DND-41 (cell line): ENCODE results near the gene SMG5.

Source experiments
- ATAC-seq: fragments of 200-7000 bp; cut with Tn5 transposase; 3 replicates; pipeline ENCODE4 v1.9.1; 2021; ENCODE audit warnings: low read depth; ENCODE audit not compliant: insufficient read depth
- DNase-seq: peaks from one replicate; pipeline ENCODE4 v3.0.0-alpha.2; 2020
- H2AFZ ChIP-seq: 2 replicates; pipeline ENCODE4 v1.6.0; 2012; ENCODE audit warnings: low read depth, low read length
- H3K27ac ChIP-seq: 2 replicates; pipeline ENCODE4 v1.5.1; 2012; ENCODE audit warnings: low read length, inconsistent platforms
- H3K27me3 ChIP-seq: fragments of 200-600 bp; sonication (generic); 2 replicates; pipeline ENCODE4 v1.6.0; 2012; ENCODE audit warnings: low read length, mild to moderate bottlenecking, inconsistent platforms; ENCODE audit not compliant: insufficient read depth, poor library complexity
- H3K36me3 ChIP-seq: 2 replicates; pipeline ENCODE4 v1.5.1; 2012; ENCODE audit warnings: low read length, inconsistent platforms; ENCODE audit not compliant: insufficient read depth
- H3K4me1 ChIP-seq: 2 replicates; pipeline ENCODE4 v1.5.1; 2012; ENCODE audit warnings: mild to moderate bottlenecking, low read length; ENCODE audit not compliant: insufficient read depth
- H3K4me2 ChIP-seq: 2 replicates; pipeline ENCODE4 v1.6.0; 2012; ENCODE audit warnings: mild to moderate bottlenecking, moderate library complexity, low read length, inconsistent platforms; ENCODE audit not compliant: insufficient read depth
- H3K4me3 ChIP-seq, 2 experiments: fragments of 200-600 bp in 1 of 2; shearing (Covaris generic) in 1 of 2; 2 replicates each; pipeline ENCODE4 v1.5.1; 2012 to 2016; ENCODE audit warnings: inconsistent platforms in 2 of 2, low read length in 2 of 2, mild to moderate bottlenecking in 2 of 2, low read depth in 1 of 2, moderate library complexity in 1 of 2
- H3K79me2 ChIP-seq: 2 replicates; pipeline ENCODE4 v1.6.0; 2012; ENCODE audit warnings: low read length, inconsistent platforms; ENCODE audit not compliant: insufficient read depth
- H3K9ac ChIP-seq: 2 replicates; pipeline ENCODE4 v1.6.0; 2012; ENCODE audit warnings: low read depth, mild to moderate bottlenecking, inconsistent platforms, low read length, moderate library complexity
- H3K9me3 ChIP-seq: 2 replicates; pipeline ENCODE4 v1.5.1; 2012; ENCODE audit warnings: low read length, moderate library complexity, mild to moderate bottlenecking, inconsistent platforms; ENCODE audit not compliant: insufficient read depth, severe bottlenecking
- H4K20me1 ChIP-seq: 2 replicates; pipeline ENCODE4 v1.6.0; 2012; ENCODE audit warnings: low read length; ENCODE audit not compliant: insufficient read depth
- EZH2 ChIP-seq: IDR thresholded peaks from 3 replicates; pipeline ENCODE4 v1.6.1; 2012; ENCODE audit warnings: borderline replicate concordance, low read depth, mild to moderate bottlenecking, moderate library complexity, low read length, inconsistent platforms; ENCODE audit not compliant: severe bottlenecking
- TF ChIP-seq, protein P1 (sequence below): IDR thresholded peaks from 2 replicates; pipeline ENCODE4 v1.5.1; 2012; ENCODE audit warnings: borderline replicate concordance, low read length, moderate library complexity, mild to moderate bottlenecking; ENCODE audit not compliant: poor library complexity, severe bottlenecking; ENCODE audit errors: extremely low read depth

The SMG5 gene

DNA sequence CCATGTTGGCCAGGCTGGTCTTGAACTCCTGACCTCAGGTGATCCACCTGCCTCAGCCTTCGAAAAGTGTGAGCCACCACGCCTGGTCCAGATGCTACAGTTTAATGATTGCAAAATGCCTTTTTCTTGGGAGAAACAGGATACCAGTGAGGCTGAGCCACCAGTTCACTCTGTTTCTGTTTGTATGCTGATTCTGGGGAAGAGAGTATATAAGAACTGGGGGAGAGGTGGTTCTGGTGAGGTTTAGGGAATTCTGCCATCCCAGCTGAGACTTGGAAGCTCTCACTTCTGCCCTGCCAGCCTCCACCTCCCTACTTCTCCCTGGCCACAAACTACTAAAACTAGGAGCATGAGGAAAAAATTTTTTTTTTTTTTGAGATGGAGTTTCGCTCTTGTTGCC is 77.9 kb downstream of the SMG5 start:
- H3K4me2 ChIP-seq = no peak overlapping the region
- H3K4me1 ChIP-seq = no peaks in the 10 kb centered on the region
- TF ChIP-seq, protein P1, sequence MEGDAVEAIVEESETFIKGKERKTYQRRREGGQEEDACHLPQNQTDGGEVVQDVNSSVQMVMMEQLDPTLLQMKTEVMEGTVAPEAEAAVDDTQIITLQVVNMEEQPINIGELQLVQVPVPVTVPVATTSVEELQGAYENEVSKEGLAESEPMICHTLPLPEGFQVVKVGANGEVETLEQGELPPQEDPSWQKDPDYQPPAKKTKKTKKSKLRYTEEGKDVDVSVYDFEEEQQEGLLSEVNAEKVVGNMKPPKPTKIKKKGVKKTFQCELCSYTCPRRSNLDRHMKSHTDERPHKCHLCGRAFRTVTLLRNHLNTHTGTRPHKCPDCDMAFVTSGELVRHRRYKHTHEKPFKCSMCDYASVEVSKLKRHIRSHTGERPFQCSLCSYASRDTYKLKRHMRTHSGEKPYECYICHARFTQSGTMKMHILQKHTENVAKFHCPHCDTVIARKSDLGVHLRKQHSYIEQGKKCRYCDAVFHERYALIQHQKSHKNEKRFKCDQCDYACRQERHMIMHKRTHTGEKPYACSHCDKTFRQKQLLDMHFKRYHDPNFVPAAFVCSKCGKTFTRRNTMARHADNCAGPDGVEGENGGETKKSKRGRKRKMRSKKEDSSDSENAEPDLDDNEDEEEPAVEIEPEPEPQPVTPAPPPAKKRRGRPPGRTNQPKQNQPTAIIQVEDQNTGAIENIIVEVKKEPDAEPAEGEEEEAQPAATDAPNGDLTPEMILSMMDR = no peak
- no peak for TF ChIP-seq EZH2
- no peaks in the 10 kb centered on the region for H3K9me3 ChIP-seq
- ATAC-seq (no peak), DNase-seq (no peak)
- H3K36me3 ChIP-seq = peaks cover 73% of the 10 kb centered on the region
- H3K27ac ChIP-seq = no peak overlapping the region
- H3K4me3 ChIP-seq = no peak overlapping the region
- peaks cover 3% of the 10 kb centered on the region; the same call in 1 of the 2 replicates for H4K20me1 ChIP-seq
- no peak overlapping the region for H3K9ac ChIP-seq
- no peaks in the 10 kb centered on the region for H3K27me3 ChIP-seq
- H3K79me2 ChIP-seq = peaks cover 27% of the 10 kb centered on the region
- no peak overlapping the region for H2AFZ ChIP-seq

DNA sequence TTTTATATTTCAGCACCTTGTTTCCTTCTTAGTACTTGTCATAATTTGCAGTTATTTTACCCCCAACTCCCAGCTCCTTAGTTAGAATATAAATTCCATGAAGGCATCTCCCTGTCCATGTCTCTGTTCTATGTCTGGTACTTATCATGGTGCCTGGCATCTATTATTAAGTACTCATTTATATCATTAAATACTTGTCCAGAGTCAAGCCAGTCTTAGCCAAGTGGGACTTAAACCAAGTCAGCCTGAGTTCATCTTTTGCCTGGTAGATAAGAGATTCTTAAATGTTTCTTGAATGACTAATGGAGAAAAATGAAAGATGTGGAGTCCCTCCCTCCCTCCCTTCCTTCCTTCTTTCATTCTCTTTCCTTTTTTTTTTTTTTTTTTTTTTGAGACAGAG is 79.3 kb downstream of the SMG5 start:
- no peaks in the 10 kb centered on the region for H3K27me3 ChIP-seq
- no peak for DNase-seq
- H3K36me3 ChIP-seq = peaks cover 70% of the 10 kb centered on the region
- no peak overlapping the region for H3K9ac ChIP-seq
- H3K79me2 ChIP-seq = peaks cover 39% of the 10 kb centered on the region
- H3K9me3 ChIP-seq = no peaks in the 10 kb centered on the region
- H3K4me3 ChIP-seq = no peak overlapping the region
- H3K27ac ChIP-seq = no peak overlapping the region
- no peaks in the 10 kb centered on the region for H3K4me1 ChIP-seq
- no peak for ATAC-seq
- no peak for TF ChIP-seq EZH2
- TF ChIP-seq, protein P1 = no peak
- H2AFZ ChIP-seq = no peak overlapping the region
- H3K4me2 ChIP-seq = no peak overlapping the region
- H4K20me1 ChIP-seq = peaks cover 3% of the 10 kb centered on the region; the same call in 1 of the 2 replicates

GRCh38 chr1:156200044-156200443 is 82.6 kb downstream of the SMG5 start:
- H3K27ac ChIP-seq = no peak overlapping the region
- H3K27me3 ChIP-seq = no peaks in the 10 kb centered on the region
- DNase-seq (no peak), ATAC-seq (no peak)
- H3K4me2 ChIP-seq = no peak overlapping the region
- no peak overlapping the region for H2AFZ ChIP-seq
- H3K4me1 ChIP-seq = peaks cover 17% of the 10 kb centered on the region
- no peak overlapping the region for H3K4me3 ChIP-seq
- peaks cover 11% of the 10 kb centered on the region; the same call in 1 of the 2 replicates for H4K20me1 ChIP-seq
- H3K9me3 ChIP-seq = no peaks in the 10 kb centered on the region
- TF ChIP-seq, protein P1 = no peak
- TF ChIP-seq EZH2 = no peak
- H3K9ac ChIP-seq = no peak overlapping the region
- peaks cover 66% of the 10 kb centered on the region for H3K79me2 ChIP-seq
- peaks cover 61% of the 10 kb centered on the region for H3K36me3 ChIP-seq
